Kidney epithelial cell (primary cell): ENCODE results near the gene CLEC4G. TPM values are rescaled to one million over a fixed set of nuclear protein-coding genes. Genes with fewer than 3 reads are reported as not detected.
"Not testable (repeated sequence)": the region's sequence is repeated elsewhere in the genome, so short reads cannot be mapped to it uniquely, and the experiment has no call there.

Experiments
- DNase-seq: peaks from one replicate; pipeline ENCODE4 v3.0.0-alpha.2; 2010; ENCODE audit warnings: low read depth
- H3K27me3 ChIP-seq: 2 replicates; pipeline ENCODE4 v1.6.0; 2011; ENCODE audit warnings: low read length; ENCODE audit not compliant: control insufficient read depth, insufficient read depth
- H3K36me3 ChIP-seq: 2 replicates; pipeline ENCODE4 v1.5.1; 2011; ENCODE audit warnings: low read length; ENCODE audit not compliant: control insufficient read depth, insufficient read depth
- H3K4me3 ChIP-seq: 2 replicates; pipeline ENCODE4 v1.5.1; 2011; ENCODE audit warnings: low read depth, mild to moderate bottlenecking, control low read depth, low read length
- total RNA-seq: library from RNA; depleted of rRNA; stranded (reverse); fragments of >200 nt; gene quantifications from 2 replicates; pipeline ENCODE4 v1.2.3, GENCODE V29; 2015
- TF ChIP-seq, protein P1 (sequence below): IDR thresholded peaks from 2 replicates; pipeline ENCODE4 v1.5.1; 2011; ENCODE audit warnings: mild to moderate bottlenecking, moderate library complexity, low read length, control low read depth, inconsistent platforms; ENCODE audit not compliant: insufficient read depth, poor library complexity, severe bottlenecking

CLEC4G gene
- total RNA-seq, 1 donor from 2014 or later = not detected

DNA sequence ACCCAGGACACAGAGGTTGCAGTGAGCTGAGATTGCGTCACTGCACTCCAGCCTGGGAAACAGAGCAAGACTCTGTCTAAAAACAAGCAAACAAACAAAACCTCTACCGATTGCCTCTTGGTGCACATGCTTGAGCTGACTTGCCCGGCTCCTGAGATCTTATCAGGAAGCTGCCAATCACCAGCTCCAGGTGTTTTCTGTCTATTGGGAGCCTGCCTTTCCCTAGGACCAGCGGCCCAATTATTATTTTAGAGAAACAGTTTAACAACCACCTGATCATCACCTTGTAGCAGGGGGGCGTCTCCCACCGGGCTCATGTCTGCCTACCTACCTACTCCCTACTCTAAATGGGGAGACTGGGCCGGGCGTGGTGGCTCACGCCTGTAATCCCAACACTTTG lies 41.9 kb upstream of the CLEC4G start:
- TF ChIP-seq, protein P1, sequence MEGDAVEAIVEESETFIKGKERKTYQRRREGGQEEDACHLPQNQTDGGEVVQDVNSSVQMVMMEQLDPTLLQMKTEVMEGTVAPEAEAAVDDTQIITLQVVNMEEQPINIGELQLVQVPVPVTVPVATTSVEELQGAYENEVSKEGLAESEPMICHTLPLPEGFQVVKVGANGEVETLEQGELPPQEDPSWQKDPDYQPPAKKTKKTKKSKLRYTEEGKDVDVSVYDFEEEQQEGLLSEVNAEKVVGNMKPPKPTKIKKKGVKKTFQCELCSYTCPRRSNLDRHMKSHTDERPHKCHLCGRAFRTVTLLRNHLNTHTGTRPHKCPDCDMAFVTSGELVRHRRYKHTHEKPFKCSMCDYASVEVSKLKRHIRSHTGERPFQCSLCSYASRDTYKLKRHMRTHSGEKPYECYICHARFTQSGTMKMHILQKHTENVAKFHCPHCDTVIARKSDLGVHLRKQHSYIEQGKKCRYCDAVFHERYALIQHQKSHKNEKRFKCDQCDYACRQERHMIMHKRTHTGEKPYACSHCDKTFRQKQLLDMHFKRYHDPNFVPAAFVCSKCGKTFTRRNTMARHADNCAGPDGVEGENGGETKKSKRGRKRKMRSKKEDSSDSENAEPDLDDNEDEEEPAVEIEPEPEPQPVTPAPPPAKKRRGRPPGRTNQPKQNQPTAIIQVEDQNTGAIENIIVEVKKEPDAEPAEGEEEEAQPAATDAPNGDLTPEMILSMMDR = no peak
- no peak overlapping the region for H3K4me3 ChIP-seq
- DNase-seq = no peak
- no peaks in the 10 kb centered on the region for H3K27me3 ChIP-seq
- no peaks in the 10 kb centered on the region for H3K36me3 ChIP-seq

- H3K36me3 ChIP-seq = no peaks in the 10 kb centered on the region
- TF ChIP-seq, protein P1 = no peak
- DNase-seq = no peak
- peaks cover 2% of the 10 kb centered on the region for H3K27me3 ChIP-seq
- no peak overlapping the region for H3K4me3 ChIP-seq
Measured at GRCh38 chr19:7772752-7773291, 40.9 kb upstream of the CLEC4G start.

DNA sequence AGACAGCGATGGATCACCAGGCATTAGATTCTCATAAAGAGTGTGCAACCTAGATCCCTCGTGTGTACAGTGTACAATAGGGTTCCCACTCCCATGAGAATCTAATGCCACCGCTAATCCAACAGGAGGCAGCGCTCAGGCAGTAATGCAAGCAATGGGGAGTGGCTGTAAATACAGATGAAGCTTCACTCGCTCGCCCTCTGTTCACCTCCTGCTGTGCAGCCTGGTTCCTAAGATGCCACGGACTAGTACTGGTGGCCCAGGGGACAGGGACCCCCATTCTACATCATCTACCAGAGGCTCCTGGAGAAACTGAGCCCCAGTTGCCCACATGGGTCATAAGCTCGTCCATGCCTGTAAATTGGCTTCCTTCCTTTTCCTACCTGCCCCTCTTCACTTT lies 39.2 kb upstream of the CLEC4G start:
- no peaks in the 10 kb centered on the region for H3K36me3 ChIP-seq
- H3K4me3 ChIP-seq = no peak overlapping the region
- TF ChIP-seq, protein P1 = no peak
- no peak for DNase-seq
- peaks cover 2% of the 10 kb centered on the region for H3K27me3 ChIP-seq

GRCh38 chr19:7769171-7769570 lies 37.3 kb upstream of the CLEC4G start:
- no peak overlapping the region for H3K4me3 ChIP-seq
- TF ChIP-seq, protein P1 = no peak
- H3K36me3 ChIP-seq = no peaks in the 10 kb centered on the region
- DNase-seq = no peak
- H3K27me3 ChIP-seq = peaks cover 2% of the 10 kb centered on the region

DNA sequence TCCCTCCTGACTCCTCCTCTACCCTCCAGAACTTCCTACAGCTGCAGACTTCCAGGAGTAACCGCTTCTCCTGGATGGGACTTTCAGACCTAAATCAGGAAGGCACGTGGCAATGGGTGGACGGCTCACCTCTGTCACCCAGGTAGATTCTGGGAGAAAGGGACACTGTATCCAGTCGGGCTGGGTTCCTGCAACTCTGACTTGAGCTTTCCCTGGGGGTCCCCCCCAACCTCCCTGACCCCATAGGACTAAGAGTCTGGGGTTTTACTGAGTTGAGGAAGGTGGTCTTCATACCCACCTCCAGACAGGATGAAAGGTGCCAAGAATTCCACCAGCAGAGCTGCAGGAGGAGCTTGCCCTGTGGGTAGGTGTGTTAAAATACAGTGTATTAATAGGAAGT lies 35.6 kb upstream of the CLEC4G start:
- no peak for DNase-seq
- TF ChIP-seq, protein P1 = no peak
- Histone ChIP-seq H3K4me3 (no peak overlapping the region), H3K36me3 (no peaks in the 10 kb centered on the region), H3K27me3 (peaks cover 2% of the 10 kb centered on the region)

DNA sequence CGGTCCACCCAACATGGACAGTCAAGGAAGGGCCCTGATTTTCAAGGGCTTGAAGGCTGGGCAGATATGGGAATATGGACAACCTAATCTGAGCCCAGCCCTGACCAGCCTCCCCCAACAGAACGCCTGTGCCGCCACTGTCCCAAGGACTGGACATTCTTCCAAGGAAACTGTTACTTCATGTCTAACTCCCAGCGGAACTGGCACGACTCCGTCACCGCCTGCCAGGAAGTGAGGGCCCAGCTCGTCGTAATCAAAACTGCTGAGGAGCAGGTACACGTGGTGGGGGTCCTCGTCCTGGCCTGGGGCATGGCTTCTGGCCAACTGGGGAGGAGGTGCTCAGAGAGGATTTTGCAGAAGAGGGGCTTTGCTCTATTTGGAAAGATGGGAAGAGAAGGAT lies 34.6 kb upstream of the CLEC4G start:
- DNase-seq = no peak
- no peak overlapping the region for H3K4me3 ChIP-seq
- TF ChIP-seq, protein P1 = no peak
- peaks cover 2% of the 10 kb centered on the region for H3K27me3 ChIP-seq
- H3K36me3 ChIP-seq = no peaks in the 10 kb centered on the region

DNA sequence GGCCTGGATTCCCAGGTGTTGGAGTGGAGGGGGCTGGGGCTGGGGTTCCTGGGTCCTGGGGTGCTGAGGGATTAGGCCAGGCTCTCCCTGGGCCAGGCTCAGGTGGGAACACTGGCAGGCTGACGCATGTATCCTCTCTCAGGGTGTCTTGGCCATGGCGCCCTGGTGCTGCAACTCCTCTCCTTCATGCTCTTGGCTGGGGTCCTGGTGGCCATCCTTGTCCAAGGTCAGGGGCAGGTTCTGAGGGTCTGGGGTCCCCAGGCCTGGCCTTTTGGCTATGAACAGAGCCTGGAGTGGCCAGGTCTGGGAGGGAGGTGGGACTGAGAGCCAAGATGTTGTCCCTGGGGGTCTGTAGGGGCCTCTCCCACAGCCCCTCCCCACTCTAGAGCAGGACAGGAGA lies 33.1 kb upstream of the CLEC4G start:
- DNase-seq, H3K36me3 ChIP-seq, H3K27me3 ChIP-seq: not testable (repeated sequence)

DNA sequence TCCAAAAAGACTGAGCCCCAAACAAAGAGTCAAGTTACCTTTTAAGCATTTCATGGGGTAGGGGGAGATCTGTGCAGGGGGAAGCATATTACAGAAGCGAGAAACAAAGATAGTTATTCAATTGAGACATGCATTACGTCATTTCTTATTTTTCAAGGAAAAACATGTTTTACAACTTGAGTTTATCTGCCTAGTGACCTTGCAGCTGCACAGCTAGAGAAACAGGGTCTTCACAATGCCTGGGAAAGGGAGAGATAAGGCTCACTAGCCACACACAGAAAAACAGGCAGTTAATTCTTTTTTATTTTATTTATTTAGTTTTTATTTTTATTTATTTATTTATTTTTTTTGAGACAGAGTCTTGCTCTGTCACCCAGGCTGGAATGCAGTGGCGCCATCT lies 32.2 kb upstream of the CLEC4G start:
- not testable (repeated sequence) for H3K36me3 ChIP-seq, H3K27me3 ChIP-seq, DNase-seq, H3K4me3 ChIP-seq

More for the DNA sequence above, 33.1 kb upstream of the CLEC4G start:
- not testable (repeated sequence) for H3K4me3 ChIP-seq
